Glutamatergic neuron (in vitro differentiated cells): Measurements from ENCODE around the gene TAPT1. TPM values are rescaled to one million over a fixed set of nuclear protein-coding genes. Genes with fewer than 3 reads are reported as not detected.

Experiments
- DNase-seq: peaks from one replicate; pipeline ENCODE4 v3.0.0; 2022
- H3K27ac Mint-ChIP-seq: one replicate; pipeline ENCODE4 v1.8.0; 2020; ENCODE audit warnings: mild to moderate bottlenecking, mixed read lengths, inconsistent platforms; ENCODE audit not compliant: unreplicated experiment
- H3K27me3 Mint-ChIP-seq: one replicate; pipeline ENCODE4 v1.8.0; 2020; ENCODE audit warnings: mild to moderate bottlenecking, moderate library complexity, mixed read lengths, inconsistent platforms; ENCODE audit not compliant: unreplicated experiment
- H3K36me3 Mint-ChIP-seq: one replicate; pipeline ENCODE4 v1.8.0; 2020; ENCODE audit warnings: mild to moderate bottlenecking, mixed read lengths, inconsistent platforms; ENCODE audit not compliant: unreplicated experiment
- H3K4me1 Mint-ChIP-seq: one replicate; pipeline ENCODE4 v1.8.0; 2020; ENCODE audit warnings: mild to moderate bottlenecking, low read depth, mixed read lengths, inconsistent platforms; ENCODE audit not compliant: unreplicated experiment
- H3K4me3 Mint-ChIP-seq: one replicate; pipeline ENCODE4 v1.8.0; 2020; ENCODE audit warnings: mild to moderate bottlenecking, mixed read lengths, inconsistent platforms; ENCODE audit not compliant: unreplicated experiment
- H3K9me3 Mint-ChIP-seq: one replicate; pipeline ENCODE4 v1.8.0; 2020; ENCODE audit warnings: mild to moderate bottlenecking, moderate library complexity, mixed read lengths, inconsistent platforms; ENCODE audit not compliant: unreplicated experiment
- CTCF ChIP-seq: fragments of 200-600 bp; sonication (generic); IDR thresholded peaks from one replicate; pipeline ENCODE4 v1.5.0; 2021; ENCODE audit not compliant: partially characterized antibody, unreplicated experiment
- total RNA-seq: library from RNA; stranded (reverse); fragmentation: NEBNext Ultra II Directional; extraction: Animal tissue kit (Norgen Biotek cat#: 25700); gene quantifications from one replicate; pipeline ENCODE4 v1.2.1, GENCODE V29; 2021; ENCODE audit not compliant: unreplicated experiment

Gene TAPT1
- total RNA-seq, 1 donor from 2014 or later, result 28.9 TPM

GRCh38 chr4:16269240-16269639 is 43.0 kb upstream of the TAPT1 start:
- no peaks in the 10 kb centered on the region for H3K27me3 Mint-ChIP-seq
- no peaks in the 10 kb centered on the region for H3K9me3 Mint-ChIP-seq
- H3K4me1 Mint-ChIP-seq, result no peaks in the 10 kb centered on the region
- no peaks in the 10 kb centered on the region for H3K36me3 Mint-ChIP-seq
- no peak overlapping the region for H3K27ac Mint-ChIP-seq
- TF ChIP-seq CTCF, result no peak
- no peak for DNase-seq
- no peak overlapping the region for H3K4me3 Mint-ChIP-seq

GRCh38 chr4:16268290-16268689 is 42.0 kb upstream of the TAPT1 start:
- DNase-seq, result no peak
- TF ChIP-seq CTCF, result no peak
- no peak overlapping the region for H3K4me3 Mint-ChIP-seq
- no peaks in the 10 kb centered on the region for H3K9me3 Mint-ChIP-seq
- no peaks in the 10 kb centered on the region for H3K36me3 Mint-ChIP-seq
- H3K4me1 Mint-ChIP-seq, result no peaks in the 10 kb centered on the region
- no peak overlapping the region for H3K27ac Mint-ChIP-seq
- no peaks in the 10 kb centered on the region for H3K27me3 Mint-ChIP-seq

GRCh38 chr4:16267639-16268038 is 41.4 kb upstream of the TAPT1 start:
- no peak for TF ChIP-seq CTCF
- Mint-ChIP-seq H3K27ac (no peak overlapping the region), H3K36me3 (no peaks in the 10 kb centered on the region), H3K4me1 (no peaks in the 10 kb centered on the region), H3K27me3 (no peaks in the 10 kb centered on the region), H3K9me3 (no peaks in the 10 kb centered on the region), H3K4me3 (no peak overlapping the region)
- DNase-seq, result no peak

GRCh38 chr4:16265820-16266219 is 39.5 kb upstream of the TAPT1 start:
- Mint-ChIP-seq H3K4me3 (no peak overlapping the region), H3K9me3 (no peaks in the 10 kb centered on the region), H3K4me1 (no peaks in the 10 kb centered on the region), H3K27ac (no peak overlapping the region), H3K27me3 (no peaks in the 10 kb centered on the region), H3K36me3 (no peaks in the 10 kb centered on the region)
- no peak for TF ChIP-seq CTCF
- DNase-seq, result no peak

GRCh38 chr4:16264798-16265197 is 38.5 kb upstream of the TAPT1 start:
- no peaks in the 10 kb centered on the region for H3K27me3 Mint-ChIP-seq
- H3K4me1 Mint-ChIP-seq, result no peaks in the 10 kb centered on the region
- no peak overlapping the region for H3K4me3 Mint-ChIP-seq
- no peak overlapping the region for H3K27ac Mint-ChIP-seq
- H3K9me3 Mint-ChIP-seq, result no peaks in the 10 kb centered on the region
- peak; percentile 32 for TF ChIP-seq CTCF
- DNase-seq, result no peak
- H3K36me3 Mint-ChIP-seq, result no peaks in the 10 kb centered on the region
